Tibial nerve (tissue), 4 donors: ENCODE measurements around the gene BTAF1.

Source experiments
- CTCF ChIP-seq, 5 experiments: fragments of 200-600 bp in 3 of 5; fragments of 450-650 bp in 2 of 5; sonication (generic) in 3 of 5; IDR thresholded peaks; one replicate each; pipeline ENCODE4 v1.5.1; 2016 to 2019; ENCODE audit warnings: antibody characterized with exemption in 5 of 5, mild to moderate bottlenecking in 3 of 5, moderate library complexity in 2 of 5
- EP300 ChIP-seq, 2 donors: sonication (generic); formaldehyde crosslinking; IDR thresholded peaks; one replicate each; pipeline ENCODE4 v1.6.1; 2017; ENCODE audit warnings: antibody characterized with exemption in 2 of 2, mild to moderate bottlenecking in 1 of 2
- POLR2A ChIP-seq, 2 donors: fragments of 450-650 bp; IDR thresholded peaks; one replicate each; pipeline ENCODE4 v1.6.1; 2017; ENCODE audit warnings: antibody characterized with exemption in 2 of 2, mild to moderate bottlenecking in 2 of 2, moderate library complexity in 2 of 2

- no peak for TF ChIP-seq CTCF (IDR thresholded peaks at IDR 0.05)
- no peak for TF ChIP-seq POLR2A (IDR thresholded peaks at IDR 0.05)
- no peak for TF ChIP-seq EP300 (IDR thresholded peaks at IDR 0.05)
Observed at GRCh38 chr10:92001995-92002394, 78.4 kb downstream of the BTAF1 start.
